ENCODE measurements around the gene MINDY2.

DNA sequence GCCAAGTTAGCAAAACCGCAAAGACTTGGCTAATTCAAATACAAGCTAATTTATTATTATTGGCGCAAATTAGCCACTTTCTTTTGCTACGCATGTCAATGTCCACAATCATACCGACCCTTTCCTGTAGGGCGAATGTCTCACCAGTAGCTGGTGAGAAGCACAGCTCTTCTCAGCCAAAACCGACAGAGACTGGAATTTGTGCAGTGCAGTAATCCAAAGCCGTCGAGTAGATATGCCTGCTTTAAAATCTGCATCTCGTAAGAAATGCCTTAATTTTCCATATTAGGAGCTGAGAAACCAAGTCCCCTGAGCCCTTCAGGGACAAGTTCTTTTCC lies 614 bp upstream of the MINDY2 start:
- TF ChIP-seq EZH2 (IDR thresholded peaks at IDR 0.05): no peak
- no peak for TF ChIP-seq POLR2AphosphoS5 (IDR thresholded peaks at IDR 0.05; ENCODE audit: borderline replicate concordance, low read depth, low read length)
- TF ChIP-seq FOXP2 (optimal IDR thresholded peaks at IDR 0.05; ENCODE audit: control extremely low read depth, extremely low read length, insufficient read depth): no peak
